Gastrocnemius medialis (tissue), 4 donors: ENCODE data around the gene NAXD.

Experiments
- CTCF ChIP-seq, 5 experiments: fragments of 450-650 bp in 3 of 5; fragments of 200-600 bp in 2 of 5; sonication (generic) in 2 of 5; IDR thresholded peaks in 4 of 5; conservative IDR thresholded peaks in 1 of 5; 1 replicate in 4 of 5; 2 replicates in 1 of 5; pipeline ENCODE4 v1.5.1; 2016 to 2019; ENCODE audit warnings: antibody characterized with exemption in 5 of 5, mild to moderate bottlenecking in 3 of 5, moderate library complexity in 3 of 5
- POLR2A ChIP-seq, 2 donors: fragments of 450-650 bp; IDR thresholded peaks; one replicate each; pipeline ENCODE4 v1.6.1; 2017; ENCODE audit warnings: antibody characterized with exemption in 2 of 2, mild to moderate bottlenecking in 2 of 2, moderate library complexity in 2 of 2

GRCh38 chr13:110651726-110652230 lies 36.4 kb downstream of the NAXD start:
- TF ChIP-seq POLR2A (IDR thresholded peaks at IDR 0.05), result no peak
- TF ChIP-seq CTCF (IDR thresholded peaks at IDR 0.05 in 4 of 5, conservative IDR thresholded peaks at IDR 0.05 in 1 of 5), result no peak
